K562 (cell line): ENCODE results near the gene CELF4. TPM values are rescaled to one million over a fixed set of nuclear protein-coding genes. Genes with fewer than 3 reads are reported as not detected.
A peak's percentile ranks its signal among the peaks of the same experiment; 100 is the strongest.

Experiments used
- BHLHE40 ChIP-seq: IDR thresholded peaks from 2 replicates; pipeline ENCODE4 v1.6.1; 2011; ENCODE audit warnings: low read length, improper control_type of control experiment
- BMI1 ChIP-seq: fragments of 150-350 bp; IDR thresholded peaks from 2 replicates; pipeline ENCODE4 v1.6.1; 2014; ENCODE audit warnings: low read length
- BRCA1 ChIP-seq, 2 experiments: fragments of 450-650 bp in 1 of 2; sonication (generic) in 1 of 2; formaldehyde crosslinking in 1 of 2; IDR thresholded peaks; 2 replicates each; pipeline versions ENCODE4 v1.5.0 to v1.6.1; 2017 to 2020; ENCODE audit warnings: mild to moderate bottlenecking in 1 of 2, missing genetic modification reagents in 1 of 2
- BRD9 ChIP-seq: fragments of 450-650 bp; IDR thresholded peaks from 2 replicates; pipeline ENCODE4 v1.6.1; 2018; ENCODE audit warnings: low read depth; ENCODE audit not compliant: partially characterized antibody
- CBFB ChIP-seq: sonication (generic); formaldehyde crosslinking; IDR thresholded peaks from 2 replicates; pipeline ENCODE4 v1.4.0; 2020; ENCODE audit warnings: mild to moderate bottlenecking, missing genetic modification reagents
- CBX5 ChIP-seq: IDR thresholded peaks from 2 replicates; pipeline ENCODE4 v1.6.1; 2014; ENCODE audit warnings: low read depth, borderline replicate concordance
- CXXC5 ChIP-seq: fragments of 250-450 bp; sonication (Bioruptor Pico); IDR thresholded peaks from 2 replicates; pipeline ENCODE4 v1.8.0; 2022; ENCODE audit warnings: inconsistent platforms, mild to moderate bottlenecking, moderate library complexity
- EP400 ChIP-seq: fragments of 450-650 bp; IDR thresholded peaks from 2 replicates; pipeline ENCODE4 v1.6.1; 2017; ENCODE audit warnings: antibody characterized with exemption, mild to moderate bottlenecking, moderate library complexity
- HDAC6 ChIP-seq: IDR thresholded peaks from 2 replicates; pipeline ENCODE4 v1.6.1; 2012; ENCODE audit warnings: low read depth, mild to moderate bottlenecking, control low read depth, inconsistent platforms, low read length, moderate library complexity
- IFI16 ChIP-seq: fragments of 250-450 bp; sonication (Bioruptor Pico); IDR thresholded peaks from 2 replicates; pipeline ENCODE4 v2.1.2; 2022; ENCODE audit warnings: mild to moderate bottlenecking, inconsistent platforms
- ILF3 ChIP-seq: fragments of 450-650 bp; IDR thresholded peaks from 2 replicates; pipeline ENCODE4 v1.6.1; 2018; ENCODE audit warnings: antibody characterized with exemption, mild to moderate bottlenecking, moderate library complexity, borderline replicate concordance
- NR2C1 ChIP-seq, 2 experiments: fragments of 450-650 bp; IDR thresholded peaks; 2 replicates each; pipeline ENCODE4 v1.6.1; 2017; ENCODE audit warnings: mild to moderate bottlenecking in 2 of 2, antibody characterized with exemption in 1 of 2, inconsistent platforms in 1 of 2, missing compliant biosample characterization in 1 of 2, missing genetic modification characterization in 1 of 2
- NR3C1 ChIP-seq: sonication (generic); formaldehyde crosslinking; IDR thresholded peaks from 2 replicates; pipeline ENCODE4 v1.8.1; 2022; ENCODE audit warnings: missing genetic modification reagents
- POLR2G ChIP-seq: fragments of 200-400 bp; formaldehyde crosslinking; IDR thresholded peaks from 2 replicates; pipeline ENCODE4 v1.6.1; 2017; ENCODE audit warnings: low read depth, mild to moderate bottlenecking, antibody characterized with exemption, low read length, moderate library complexity
- RFX1 ChIP-seq: fragments of 450-650 bp; IDR thresholded peaks from 2 replicates; pipeline ENCODE4 v1.6.1; 2016; ENCODE audit warnings: mild to moderate bottlenecking, moderate library complexity
- SREBF2 ChIP-seq: sonication (generic); formaldehyde crosslinking; IDR thresholded peaks from 2 replicates; pipeline ENCODE4 v1.4.0; 2020; ENCODE audit warnings: mild to moderate bottlenecking, missing genetic modification reagents
- SRSF9 ChIP-seq: fragments of 200-400 bp; formaldehyde crosslinking; IDR thresholded peaks from 2 replicates; pipeline ENCODE4 v1.6.1; 2017; ENCODE audit warnings: low read depth, low read length, borderline replicate concordance
- TCFL5 ChIP-seq: fragments of 250-450 bp; sonication (Bioruptor Pico); conservative IDR thresholded peaks from 2 replicates; pipeline ENCODE4 v1.6.1; 2021; ENCODE audit warnings: mild to moderate bottlenecking, moderate library complexity, matching md5 sums
- WHSC1 ChIP-seq: IDR thresholded peaks from one replicate; pipeline ENCODE4 v1.6.1; 2012; ENCODE audit warnings: low read length, control low read depth, inconsistent platforms
- ZBTB1 ChIP-seq: sonication (generic); formaldehyde crosslinking; IDR thresholded peaks from 2 replicates; pipeline ENCODE4 v1.8.1; 2023; ENCODE audit warnings: missing genetic modification reagents, low read depth, mild to moderate bottlenecking, borderline replicate concordance
- ZNF589 ChIP-seq: fragments of 200-800 bp; sonication (Bioruptor generic); IDR thresholded peaks from 2 replicates; pipeline ENCODE4 v1.6.1; 2016; ENCODE audit warnings: low read depth, missing genetic modification characterization, missing compliant biosample characterization
- ZNF77 ChIP-seq: fragments of 250-450 bp; sonication (Bioruptor Pico); IDR thresholded peaks from 2 replicates; pipeline ENCODE4 v1.5.0; 2020
- ZNF778 ChIP-seq: fragments of 450-650 bp; formaldehyde crosslinking; IDR thresholded peaks from 2 replicates; pipeline ENCODE4 v1.4.0; 2020; ENCODE audit warnings: mild to moderate bottlenecking, moderate library complexity
- polyA plus RNA-seq, 8 experiments: library from polyadenylated mRNA; depleted of rRNA in 4 of 8; stranded (reverse) in 5 of 8; unstranded in 3 of 8; fragments of >200 nt; fragmentation: Nextera tagmentation in 2 of 8; fragmentation: Illumina TruSeq in 1 of 8; extraction: Ambion mirVana in 2 of 8; extraction: Trizol in 1 of 8; gene quantifications; 2 replicates each; pipeline versions ENCODE4 v1.2.1 to v1.2.3, GENCODE V29; 2011 to 2014; ENCODE audit warnings: inconsistent platforms in 1 of 8, missing spikeins in 1 of 8
- total RNA-seq, 7 experiments: library from RNA; depleted of rRNA in 6 of 7; stranded (reverse); fragments of >200 nt in 6 of 7; fragmentation: Illumina TruSeq in 2 of 7; extraction: Trizol in 2 of 7; gene quantifications; 2 replicates each; pipeline versions ENCODE4 v1.2.1 to v1.2.3, GENCODE V29; 2011 to 2021; ENCODE audit warnings: low replicate concordance in 1 of 7
- TF ChIP-seq, protein P1 (sequence below): fragments of 450-650 bp; formaldehyde crosslinking; IDR thresholded peaks from 2 replicates; pipeline ENCODE4 v1.4.0; 2022; ENCODE audit warnings: missing genetic modification characterization
- TF ChIP-seq, protein P2 (sequence below): fragments of 450-650 bp; IDR thresholded peaks from 2 replicates; pipeline ENCODE4 v1.6.1; 2014; ENCODE audit warnings: low read depth, mild to moderate bottlenecking, moderate library complexity, borderline replicate concordance
- TF ChIP-seq, protein P3 (sequence below): IDR thresholded peaks from 2 replicates; pipeline ENCODE4 v1.6.1; 2012; ENCODE audit warnings: low read depth, low read length, improper control_type of control experiment, borderline replicate concordance

CELF4 gene
- total and polyA plus RNA-seq, 9 of the 15 experiments (the other 6 are each of a cell fraction or from before 2014, with no cell fraction given) = 0.04 to 0.24 (median 0.07) TPM; not detected in 3

DNA sequence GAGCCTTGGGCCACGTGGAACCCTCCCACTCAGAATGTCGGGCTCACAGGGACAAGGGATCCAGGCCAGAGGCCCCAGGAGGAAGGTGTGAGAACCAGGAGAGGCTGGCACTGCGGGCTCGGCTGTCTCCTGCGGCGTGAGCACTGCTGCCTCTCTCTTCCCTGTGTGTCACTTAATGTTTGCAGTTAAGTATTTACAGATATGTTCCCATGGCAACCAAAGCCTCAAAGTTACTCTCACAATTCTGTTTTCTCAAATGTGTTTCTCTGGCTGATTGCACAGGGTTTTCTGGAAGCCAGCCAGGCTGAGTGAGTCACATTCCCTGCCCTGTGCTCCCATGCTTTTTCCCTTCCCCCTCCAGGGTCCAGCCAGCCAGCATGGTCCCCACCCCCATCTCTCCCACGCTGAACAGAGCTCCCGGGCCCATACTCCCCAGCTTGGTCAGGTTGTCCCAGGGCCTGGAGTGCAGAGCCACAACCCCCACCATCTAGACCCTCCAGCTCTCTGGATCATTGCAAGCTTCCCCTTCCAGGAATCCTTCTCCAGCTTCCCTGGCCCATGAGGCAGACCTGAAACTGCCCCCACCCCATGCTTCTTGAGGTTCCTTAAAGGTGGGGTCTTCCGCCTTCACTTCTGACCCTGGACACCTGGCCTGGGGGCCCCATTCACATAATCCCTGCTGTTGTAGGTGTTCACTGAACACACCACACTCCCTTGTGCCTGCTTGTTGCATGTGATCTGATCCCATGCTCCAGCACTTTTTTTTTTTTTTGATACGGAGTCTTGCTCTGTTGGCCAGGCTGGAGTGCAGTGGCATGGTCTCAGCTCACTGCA is 265.9 kb downstream of the CELF4 start (continued):
- TF ChIP-seq NR2C1 (IDR thresholded peaks at IDR 0.05) (no peak), NR2C1 (tag; IDR thresholded peaks at IDR 0.05) (no peak), ILF3 (no peak), HDAC6 (no peak), CBFB (CRISPR knock-in tag) (no peak), CXXC5 (CRISPR knock-in tag) (no peak), ZNF589 (CRISPR knock-in tag) (no peak), BHLHE40 (peak; percentile 52; the same call in 1 of the 2 replicates), RFX1 (peak; percentile 97), ZNF77 (CRISPR knock-in tag) (no peak), BRD9 (no peak), IFI16 (CRISPR knock-in tag) (no peak), NR3C1 (CRISPR knock-in tag) (no peak), ZNF778 (CRISPR knock-in tag) (no peak), EP400 (no peak), TCFL5 (CRISPR knock-in tag) (no peak), BRCA1 (IDR thresholded peaks at IDR 0.05) (no peak), BRCA1 (CRISPR knock-in tag; IDR thresholded peaks at IDR 0.05) (no peak), POLR2G (no peak), CBX5 (no peak), SREBF2 (no peak), SRSF9 (no peak), ZBTB1 (CRISPR knock-in tag) (no peak), BMI1 (peak; percentile 88), WHSC1 (no peak)
- TF ChIP-seq, protein P1, sequence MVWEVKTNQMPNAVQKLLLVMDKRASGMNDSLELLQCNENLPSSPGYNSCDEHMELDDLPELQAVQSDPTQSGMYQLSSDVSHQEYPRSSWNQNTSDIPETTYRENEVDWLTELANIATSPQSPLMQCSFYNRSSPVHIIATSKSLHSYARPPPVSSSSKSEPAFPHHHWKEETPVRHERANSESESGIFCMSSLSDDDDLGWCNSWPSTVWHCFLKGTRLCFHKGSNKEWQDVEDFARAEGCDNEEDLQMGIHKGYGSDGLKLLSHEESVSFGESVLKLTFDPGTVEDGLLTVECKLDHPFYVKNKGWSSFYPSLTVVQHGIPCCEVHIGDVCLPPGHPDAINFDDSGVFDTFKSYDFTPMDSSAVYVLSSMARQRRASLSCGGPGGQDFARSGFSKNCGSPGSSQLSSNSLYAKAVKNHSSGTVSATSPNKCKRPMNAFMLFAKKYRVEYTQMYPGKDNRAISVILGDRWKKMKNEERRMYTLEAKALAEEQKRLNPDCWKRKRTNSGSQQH (CRISPR knock-in tag) = no peak
- TF ChIP-seq, protein P2, sequence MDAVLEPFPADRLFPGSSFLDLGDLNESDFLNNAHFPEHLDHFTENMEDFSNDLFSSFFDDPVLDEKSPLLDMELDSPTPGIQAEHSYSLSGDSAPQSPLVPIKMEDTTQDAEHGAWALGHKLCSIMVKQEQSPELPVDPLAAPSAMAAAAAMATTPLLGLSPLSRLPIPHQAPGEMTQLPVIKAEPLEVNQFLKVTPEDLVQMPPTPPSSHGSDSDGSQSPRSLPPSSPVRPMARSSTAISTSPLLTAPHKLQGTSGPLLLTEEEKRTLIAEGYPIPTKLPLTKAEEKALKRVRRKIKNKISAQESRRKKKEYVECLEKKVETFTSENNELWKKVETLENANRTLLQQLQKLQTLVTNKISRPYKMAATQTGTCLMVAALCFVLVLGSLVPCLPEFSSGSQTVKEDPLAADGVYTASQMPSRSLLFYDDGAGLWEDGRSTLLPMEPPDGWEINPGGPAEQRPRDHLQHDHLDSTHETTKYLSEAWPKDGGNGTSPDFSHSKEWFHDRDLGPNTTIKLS = no peak
- TF ChIP-seq, protein P3, sequence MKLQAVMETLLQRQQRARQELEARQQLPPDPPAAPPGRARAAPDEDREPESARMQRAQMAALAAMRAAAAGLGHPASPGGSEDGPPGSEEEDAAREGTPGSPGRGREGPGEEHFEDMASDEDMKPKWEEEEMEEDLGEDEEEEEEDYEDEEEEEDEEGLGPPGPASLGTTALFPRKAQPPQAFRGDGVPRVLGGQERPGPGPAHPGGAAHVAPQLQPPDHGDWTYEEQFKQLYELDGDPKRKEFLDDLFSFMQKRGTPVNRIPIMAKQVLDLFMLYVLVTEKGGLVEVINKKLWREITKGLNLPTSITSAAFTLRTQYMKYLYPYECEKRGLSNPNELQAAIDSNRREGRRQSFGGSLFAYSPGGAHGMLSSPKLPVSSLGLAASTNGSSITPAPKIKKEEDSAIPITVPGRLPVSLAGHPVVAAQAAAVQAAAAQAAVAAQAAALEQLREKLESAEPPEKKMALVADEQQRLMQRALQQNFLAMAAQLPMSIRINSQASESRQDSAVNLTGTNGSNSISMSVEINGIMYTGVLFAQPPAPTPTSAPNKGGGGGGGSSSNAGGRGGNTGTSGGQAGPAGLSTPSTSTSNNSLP = no peak
